H1 (cell line): Measurements from ENCODE around the gene SPATA13. TPM values are rescaled to one million over a fixed set of nuclear protein-coding genes. Genes with fewer than 3 reads are reported as not detected.

Experiments used
- ATF3 ChIP-seq: IDR thresholded peaks from 2 replicates; pipeline ENCODE4 v1.6.1; 2011; ENCODE audit warnings: low read depth, mild to moderate bottlenecking, low read length; ENCODE audit not compliant: insufficient read depth
- CTBP2 ChIP-seq: IDR thresholded peaks from 2 replicates; pipeline ENCODE4 v1.7.0; 2011; ENCODE audit warnings: borderline replicate concordance, mild to moderate bottlenecking, moderate library complexity, mixed read lengths, low read length; ENCODE audit not compliant: insufficient read depth, insufficient read length
- CTCF ChIP-seq, 3 experiments: IDR thresholded peaks; 1 replicate in 2 of 3; 2 replicates in 1 of 3; pipeline versions ENCODE4 v1.5.1 to v1.6.1; 2011; ENCODE audit warnings: low read length in 3 of 3, mild to moderate bottlenecking in 3 of 3, inconsistent platforms in 2 of 3, low read depth in 1 of 3, moderate library complexity in 1 of 3; ENCODE audit not compliant: insufficient read depth in 1 of 3; ENCODE audit errors: control extremely low read depth in 1 of 3
- EZH2 ChIP-seq: fragments of 200-600 bp; sonication (generic); IDR thresholded peaks from 2 replicates; pipeline ENCODE4 v1.7.1; 2012; ENCODE audit warnings: low read depth, mild to moderate bottlenecking, moderate library complexity, low read length, inconsistent platforms; ENCODE audit not compliant: severe bottlenecking
- POLR2A ChIP-seq, 2 experiments: IDR thresholded peaks; 1 replicate in 1 of 2; 2 replicates in 1 of 2; pipeline ENCODE4 v1.6.1; 2011; ENCODE audit warnings: low read depth in 2 of 2, low read length in 2 of 2, mild to moderate bottlenecking in 2 of 2; ENCODE audit errors: control extremely low read depth in 1 of 2
- RXRA ChIP-seq: IDR thresholded peaks from 2 replicates; pipeline ENCODE4 v1.6.1; 2011; ENCODE audit warnings: low read depth, mild to moderate bottlenecking, low read length, moderate library complexity; ENCODE audit not compliant: insufficient read depth
- polyA plus RNA-seq, 7 experiments: library from polyadenylated mRNA; depleted of rRNA in 3 of 7; stranded (reverse) in 5 of 7; unstranded in 2 of 7; fragments of >200 nt in 5 of 7; fragments of 200-250 nt in 2 of 7; gene quantifications; 1 replicate in 5 of 7; 2 replicates in 1 of 7; 4 replicates in 1 of 7; pipeline versions ENCODE4 v1.2.1 to v1.2.3, GENCODE V29; 2011 to 2013; ENCODE audit warnings: missing spikeins in 2 of 7, mixed read lengths in 2 of 7
- total RNA-seq: library from RNA; stranded (reverse); fragmentation: NEBNext Ultra II Directional; extraction: Animal tissue kit (Norgen Biotek cat#: 25700); gene quantifications from 2 replicates; pipeline ENCODE4 v1.2.1, GENCODE V29; 2021

Gene SPATA13
- total and polyA plus RNA-seq, 2 of the 8 experiments (the other 6 are each of a cell fraction or from before 2014, with no cell fraction given) = 12.6 to 30.9 TPM

- no peak for TF ChIP-seq ATF3
- TF ChIP-seq RXRA = no peak
- TF ChIP-seq CTBP2 = no peak
- TF ChIP-seq POLR2A (IDR thresholded peaks at IDR 0.05; ENCODE audit: control extremely low read depth in 1 of 2, low read depth in 2 of 2, low read length in 2 of 2) = no peak
- no peak for TF ChIP-seq CTCF (IDR thresholded peaks at IDR 0.05; ENCODE audit: control extremely low read depth in 1 of 3, insufficient read depth in 1 of 3, low read depth in 1 of 3, low read length in 3 of 3)
- TF ChIP-seq EZH2 = no peak
These were observed 70.0 kb downstream of the SPATA13 start (continued) for GRCh38 chr13:24230428-24231072.
